ENCODE data around the gene PKN3. TPM values are rescaled to one million over a fixed set of nuclear protein-coding genes. Genes with fewer than 3 reads are reported as not detected.
"Not testable (repeated sequence)": the region's sequence is repeated elsewhere in the genome, so short reads cannot be mapped to it uniquely, and the experiment has no call there.

The PKN3 gene
- total RNA-seq, 1 donor from 2014 or later, result 30.0 TPM

DNA sequence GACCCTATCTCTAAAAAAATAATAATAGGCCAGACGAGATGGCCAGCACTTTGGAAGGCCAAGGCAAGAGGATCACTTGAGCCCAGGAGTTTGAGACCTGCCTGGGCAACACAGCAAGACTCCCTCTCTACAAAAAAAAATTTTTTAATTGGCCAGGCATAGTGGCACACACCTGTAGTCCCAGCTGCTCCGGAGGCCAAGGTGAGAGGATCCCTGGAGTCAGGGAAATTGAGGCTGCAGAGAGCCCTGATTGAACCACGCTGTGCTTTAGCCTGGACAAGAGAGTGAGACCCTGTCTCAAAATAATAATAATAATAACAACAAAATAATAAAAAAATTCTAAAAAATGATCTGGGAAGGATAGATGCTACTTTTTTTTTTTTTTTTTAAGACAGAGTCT lies 44.5 kb upstream of the PKN3 start:
- Mint-ChIP-seq H3K4me3 (peak overlapping the region; percentile 92), H3K9me3 (no peaks in the 10 kb centered on the region), H3K36me3 (ENCODE audit: low read depth) (peaks cover 3% of the 10 kb centered on the region), H3K27me3 (ENCODE audit: low read depth) (no peaks in the 10 kb centered on the region), H3K4me1 (peaks cover 19% of the 10 kb centered on the region), H3K27ac (ENCODE audit: unreplicated experiment) (peak overlapping the region; percentile 100)
- TF ChIP-seq, protein P1, sequence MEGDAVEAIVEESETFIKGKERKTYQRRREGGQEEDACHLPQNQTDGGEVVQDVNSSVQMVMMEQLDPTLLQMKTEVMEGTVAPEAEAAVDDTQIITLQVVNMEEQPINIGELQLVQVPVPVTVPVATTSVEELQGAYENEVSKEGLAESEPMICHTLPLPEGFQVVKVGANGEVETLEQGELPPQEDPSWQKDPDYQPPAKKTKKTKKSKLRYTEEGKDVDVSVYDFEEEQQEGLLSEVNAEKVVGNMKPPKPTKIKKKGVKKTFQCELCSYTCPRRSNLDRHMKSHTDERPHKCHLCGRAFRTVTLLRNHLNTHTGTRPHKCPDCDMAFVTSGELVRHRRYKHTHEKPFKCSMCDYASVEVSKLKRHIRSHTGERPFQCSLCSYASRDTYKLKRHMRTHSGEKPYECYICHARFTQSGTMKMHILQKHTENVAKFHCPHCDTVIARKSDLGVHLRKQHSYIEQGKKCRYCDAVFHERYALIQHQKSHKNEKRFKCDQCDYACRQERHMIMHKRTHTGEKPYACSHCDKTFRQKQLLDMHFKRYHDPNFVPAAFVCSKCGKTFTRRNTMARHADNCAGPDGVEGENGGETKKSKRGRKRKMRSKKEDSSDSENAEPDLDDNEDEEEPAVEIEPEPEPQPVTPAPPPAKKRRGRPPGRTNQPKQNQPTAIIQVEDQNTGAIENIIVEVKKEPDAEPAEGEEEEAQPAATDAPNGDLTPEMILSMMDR (conservative IDR thresholded peaks at IDR 0.05), result no peak
- no peak for DNase-seq (ENCODE audit: low read depth, low spot score)

GRCh38 chr9:128666481-128666941 lies 35.8 kb upstream of the PKN3 start:
- H3K4me3 Mint-ChIP-seq, result not testable (repeated sequence)

GRCh38 chr9:128669786-128670185 lies 32.5 kb upstream of the PKN3 start:
- H3K27me3 Mint-ChIP-seq (ENCODE audit: low read depth), result no peaks in the 10 kb centered on the region
- no peaks in the 10 kb centered on the region for H3K9me3 Mint-ChIP-seq
- no peaks in the 10 kb centered on the region for H3K4me1 Mint-ChIP-seq
- no peaks in the 10 kb centered on the region for H3K36me3 Mint-ChIP-seq (ENCODE audit: low read depth)
- TF ChIP-seq, protein P1 (conservative IDR thresholded peaks at IDR 0.05), result no peak
- DNase-seq (ENCODE audit: low read depth, low spot score), result no peak
- H3K27ac Mint-ChIP-seq (ENCODE audit: unreplicated experiment), result no peak overlapping the region
- H3K4me3 Mint-ChIP-seq, result no peak overlapping the region

More at GRCh38 chr9:128666481-128666941, 35.8 kb upstream of the PKN3 start:
- not testable (repeated sequence) for H3K27ac Mint-ChIP-seq (ENCODE audit: unreplicated experiment); H3K27me3 Mint-ChIP-seq (ENCODE audit: low read depth); DNase-seq (ENCODE audit: low read depth, low spot score); H3K4me1 Mint-ChIP-seq; H3K36me3 Mint-ChIP-seq (ENCODE audit: low read depth); H3K9me3 Mint-ChIP-seq

DNA sequence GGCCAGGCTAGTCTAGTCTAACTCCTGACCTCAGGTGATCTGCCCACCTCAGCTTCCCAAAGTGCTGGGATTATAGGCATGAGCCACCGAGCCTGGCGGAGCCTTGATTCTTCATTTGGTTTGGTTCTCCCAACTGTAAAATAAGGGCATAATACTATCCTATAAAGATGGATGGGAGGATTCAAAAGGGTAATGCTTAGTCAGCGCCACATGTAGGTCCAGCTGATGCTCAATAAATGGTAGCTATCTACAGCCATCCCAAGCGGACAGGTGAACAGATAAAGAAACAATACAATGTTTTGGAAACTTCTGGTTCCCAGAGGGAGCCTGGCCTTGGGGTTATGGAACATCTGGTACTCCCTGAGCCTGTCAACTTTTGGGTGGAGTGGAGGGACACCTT lies 26.9 kb upstream of the PKN3 start:
- Mint-ChIP-seq H3K9me3 (no peaks in the 10 kb centered on the region), H3K27me3 (ENCODE audit: low read depth) (no peaks in the 10 kb centered on the region), H3K27ac (ENCODE audit: unreplicated experiment) (no peak overlapping the region), H3K4me1 (no peaks in the 10 kb centered on the region), H3K4me3 (no peak overlapping the region), H3K36me3 (ENCODE audit: low read depth) (no peaks in the 10 kb centered on the region)
- TF ChIP-seq, protein P1 (conservative IDR thresholded peaks at IDR 0.05), result no peak
- no peak for DNase-seq (ENCODE audit: low read depth, low spot score)

DNA sequence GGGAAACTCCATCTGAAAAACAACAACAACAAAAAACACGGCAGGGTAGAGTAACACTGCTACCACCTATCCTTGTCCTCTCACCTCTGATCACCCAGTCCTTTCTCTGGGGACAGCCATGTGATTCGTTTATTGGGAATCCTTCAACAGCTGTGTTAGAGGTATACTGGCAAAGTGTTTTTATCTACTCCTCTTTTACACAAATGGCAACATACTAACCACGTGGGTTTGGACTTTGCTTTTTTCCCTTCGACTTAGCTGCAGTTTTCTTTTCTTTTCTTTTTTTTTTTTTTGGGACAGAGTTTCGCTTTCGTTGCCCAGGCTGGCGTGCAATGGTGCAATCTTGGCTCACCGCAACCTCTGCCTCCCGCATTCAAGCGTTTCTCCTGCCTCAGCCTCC lies 24.5 kb upstream of the PKN3 start:
- no peaks in the 10 kb centered on the region for H3K4me1 Mint-ChIP-seq
- no peaks in the 10 kb centered on the region for H3K27me3 Mint-ChIP-seq (ENCODE audit: low read depth)
- no peaks in the 10 kb centered on the region for H3K9me3 Mint-ChIP-seq
- no peak for DNase-seq (ENCODE audit: low read depth, low spot score)
- no peak overlapping the region for H3K4me3 Mint-ChIP-seq
- H3K36me3 Mint-ChIP-seq (ENCODE audit: low read depth), result no peaks in the 10 kb centered on the region
- TF ChIP-seq, protein P1 (conservative IDR thresholded peaks at IDR 0.05), result no peak
- H3K27ac Mint-ChIP-seq (ENCODE audit: unreplicated experiment), result no peak overlapping the region

DNA sequence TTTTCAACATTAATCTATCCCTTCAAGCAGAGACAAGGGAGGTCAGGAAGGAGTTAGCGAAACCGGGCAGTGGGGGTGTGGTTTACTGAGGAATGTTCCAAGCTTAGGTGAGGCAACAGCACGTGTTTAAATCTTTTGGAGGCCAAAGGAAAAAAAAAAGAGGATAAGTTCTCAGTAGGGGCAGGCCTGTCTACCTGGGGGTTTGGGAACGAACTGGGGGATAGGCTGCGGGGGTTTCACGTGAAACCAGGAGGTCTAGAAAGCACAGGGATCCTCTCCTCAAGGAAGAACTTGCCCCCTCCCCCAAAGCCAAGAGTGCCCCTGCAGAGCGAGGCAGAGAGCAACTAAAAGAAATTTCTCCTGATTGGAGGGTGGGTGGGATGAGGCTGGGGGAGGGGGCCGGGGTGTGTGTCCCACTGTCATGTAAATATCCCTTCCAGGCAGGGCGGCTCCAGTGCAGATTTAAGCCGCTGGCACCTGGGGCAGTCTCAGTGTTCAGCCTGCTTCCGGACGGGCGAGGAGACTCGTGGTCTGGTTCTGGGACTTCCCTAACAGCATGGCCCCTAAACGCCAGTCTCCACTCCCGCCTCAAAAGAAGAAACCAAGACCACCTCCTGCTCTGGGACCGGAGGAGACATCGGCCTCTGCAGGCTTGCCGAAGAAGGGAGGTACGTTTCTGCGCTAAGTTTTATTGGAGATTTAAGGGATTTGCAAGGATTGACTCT lies 18.8 kb upstream of the PKN3 start:
- TF ChIP-seq, protein P1 (conservative IDR thresholded peaks at IDR 0.05), result no peak
- Mint-ChIP-seq H3K4me1 (peaks cover 45% of the 10 kb centered on the region), H3K36me3 (ENCODE audit: low read depth) (no peaks in the 10 kb centered on the region), H3K4me3 (peak overlapping the region; percentile 90), H3K27me3 (ENCODE audit: low read depth) (peaks cover 2% of the 10 kb centered on the region), H3K27ac (ENCODE audit: unreplicated experiment) (peak overlapping the region; percentile 64), H3K9me3 (no peaks in the 10 kb centered on the region)
- peak; percentile 36 for DNase-seq (ENCODE audit: low read depth, low spot score)

Data from neural crest cell (in vitro differentiated cells).